GM18867 (cell line): ENCODE data around the gene HMX1.

Experiments
- ATAC-seq: cut with Tn5 transposase; IDR thresholded peaks from one replicate; pipeline ENCODE4 v1.9.1; 2021; ENCODE audit warnings: mild to moderate bottlenecking, moderate library complexity; ENCODE audit not compliant: unreplicated experiment

HMX1 gene

DNA sequence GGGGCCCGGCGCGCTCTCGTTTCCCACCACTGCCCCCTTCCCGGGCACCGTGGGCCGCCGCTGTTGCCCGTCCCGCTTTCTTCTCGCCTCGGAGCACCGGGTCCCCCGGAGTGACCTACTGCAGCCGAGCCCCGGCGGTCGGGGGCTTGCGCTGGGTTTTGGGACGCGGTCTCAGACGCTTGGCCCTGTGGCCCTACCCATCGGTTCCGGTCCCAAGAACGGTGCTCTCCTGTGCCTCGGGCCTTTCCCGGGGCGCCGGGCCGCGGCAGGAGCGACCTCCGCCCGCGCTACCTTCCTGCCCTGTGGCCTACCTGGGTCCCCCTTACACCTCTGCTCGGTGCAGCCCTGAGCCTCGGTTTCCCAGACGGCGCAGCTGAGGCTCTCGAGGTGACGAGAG lies 21.6 kb upstream of the HMX1 start:
- no peak for ATAC-seq

DNA sequence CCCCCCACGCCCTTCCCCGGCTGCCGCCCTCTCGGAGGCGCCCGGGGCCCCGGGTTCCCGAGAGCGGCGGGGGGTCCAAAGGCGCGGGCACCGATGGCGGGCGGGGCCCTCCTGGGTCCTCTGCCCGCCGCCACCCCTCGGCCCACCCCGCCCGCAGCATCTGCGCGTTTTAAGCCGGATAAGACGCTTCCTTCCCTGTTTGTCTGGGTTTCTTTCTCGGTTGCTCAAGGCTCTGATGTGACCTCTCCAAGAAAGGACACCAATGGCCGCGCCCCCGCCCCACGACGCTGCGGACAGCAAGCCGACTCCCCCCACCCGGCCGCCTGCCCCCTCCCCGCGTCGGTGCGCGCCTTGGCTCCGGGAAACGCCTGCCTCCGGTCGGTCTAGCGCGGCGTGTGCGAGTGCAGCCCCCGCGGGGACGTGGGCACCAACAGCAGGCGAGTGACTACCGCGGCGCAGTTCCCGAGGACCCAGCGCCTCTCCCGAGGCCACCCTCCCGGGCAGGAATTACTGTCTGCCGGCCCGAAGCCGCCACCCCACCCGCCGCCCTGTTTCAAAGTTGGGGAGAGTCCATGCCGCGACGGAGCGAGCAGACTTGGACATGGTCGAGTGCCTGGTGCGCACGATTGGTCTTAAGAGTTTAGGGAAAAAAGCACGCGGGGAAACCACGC lies 21.1 kb upstream of the HMX1 start:
- no peak for ATAC-seq

DNA sequence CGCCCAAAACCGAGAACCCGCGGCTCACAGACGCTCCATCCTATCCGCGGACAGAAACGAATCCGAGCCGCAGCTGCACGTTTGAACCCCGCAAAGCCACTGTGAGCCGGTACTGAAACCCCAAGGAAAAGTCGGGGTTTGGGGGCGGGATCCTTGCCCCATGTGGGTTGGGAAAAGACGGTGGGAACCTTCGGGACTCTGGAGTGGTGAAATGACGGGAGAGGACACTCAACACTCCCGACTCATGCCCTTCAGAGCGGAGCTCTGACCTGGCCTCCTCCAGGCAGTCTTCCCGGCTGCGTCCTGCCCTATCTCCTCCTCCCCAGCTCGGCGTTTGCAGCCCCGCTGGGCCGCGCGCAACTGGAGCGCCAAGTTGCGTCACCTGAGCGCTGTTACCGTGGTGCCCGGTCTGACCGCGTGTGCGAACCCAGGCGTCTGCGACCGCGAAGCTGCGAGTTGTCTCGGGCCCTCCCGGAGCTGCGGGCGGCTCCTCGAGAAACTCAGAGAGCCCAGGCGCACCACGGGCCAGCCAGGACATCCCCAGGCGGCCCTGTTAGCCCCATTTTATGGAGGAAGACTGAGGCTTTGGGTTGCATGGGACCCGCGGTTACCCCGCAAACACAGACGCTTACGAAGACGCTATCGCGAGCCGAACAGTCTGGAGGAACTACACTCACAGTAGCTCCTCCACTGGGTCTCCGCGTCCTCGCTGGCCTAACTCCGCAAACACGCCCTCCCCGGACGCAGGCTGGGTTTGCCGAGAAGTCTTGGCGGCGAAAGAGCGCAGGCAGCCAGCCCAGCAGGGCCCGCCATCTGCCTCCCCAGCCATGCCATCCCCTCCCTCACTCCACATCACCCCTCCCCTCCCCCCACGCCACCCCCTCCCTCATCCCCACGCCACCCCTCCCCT lies 20.3 kb upstream of the HMX1 start:
- ATAC-seq = no peak

DNA sequence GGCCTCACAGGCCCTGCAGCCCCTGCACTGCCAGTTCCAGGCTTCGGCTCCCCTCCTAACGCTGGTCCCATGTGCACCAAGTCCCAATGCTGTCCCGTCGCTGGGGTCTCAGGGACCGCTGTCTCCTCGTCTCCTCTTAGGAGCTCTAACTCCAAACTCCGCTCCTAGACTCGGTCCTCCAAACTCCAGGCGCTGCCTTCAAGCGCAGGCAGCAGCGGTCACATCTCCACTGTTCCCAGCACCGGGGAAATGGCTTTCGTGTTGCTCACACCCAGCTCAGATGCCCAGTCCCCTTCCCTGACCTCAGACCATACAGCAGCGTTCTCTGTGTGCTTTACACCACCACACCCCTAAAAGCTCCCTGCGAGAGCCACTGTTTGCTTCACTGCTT lies 19.6 kb upstream of the HMX1 start:
- ATAC-seq = no peak

DNA sequence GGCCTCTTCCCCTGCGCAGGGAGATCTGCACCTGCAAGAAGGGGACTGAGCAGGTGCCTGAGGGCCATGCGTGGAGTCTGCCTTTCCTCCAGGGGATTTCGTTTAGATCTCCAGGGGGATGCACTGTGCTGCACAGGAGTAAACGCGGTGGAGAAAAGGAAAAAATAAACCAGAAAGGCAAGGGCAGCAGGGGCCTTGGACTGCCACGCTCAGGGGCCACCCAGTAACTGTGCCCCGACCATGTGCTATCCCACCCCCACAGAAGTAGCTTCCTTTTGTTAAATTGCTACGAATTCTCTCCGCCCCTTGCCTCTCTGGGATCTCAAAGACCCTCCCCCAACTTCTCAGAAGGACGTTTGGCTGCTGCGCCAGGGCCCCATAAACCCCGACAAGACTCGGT lies 17.2 kb upstream of the HMX1 start:
- no peak for ATAC-seq

DNA sequence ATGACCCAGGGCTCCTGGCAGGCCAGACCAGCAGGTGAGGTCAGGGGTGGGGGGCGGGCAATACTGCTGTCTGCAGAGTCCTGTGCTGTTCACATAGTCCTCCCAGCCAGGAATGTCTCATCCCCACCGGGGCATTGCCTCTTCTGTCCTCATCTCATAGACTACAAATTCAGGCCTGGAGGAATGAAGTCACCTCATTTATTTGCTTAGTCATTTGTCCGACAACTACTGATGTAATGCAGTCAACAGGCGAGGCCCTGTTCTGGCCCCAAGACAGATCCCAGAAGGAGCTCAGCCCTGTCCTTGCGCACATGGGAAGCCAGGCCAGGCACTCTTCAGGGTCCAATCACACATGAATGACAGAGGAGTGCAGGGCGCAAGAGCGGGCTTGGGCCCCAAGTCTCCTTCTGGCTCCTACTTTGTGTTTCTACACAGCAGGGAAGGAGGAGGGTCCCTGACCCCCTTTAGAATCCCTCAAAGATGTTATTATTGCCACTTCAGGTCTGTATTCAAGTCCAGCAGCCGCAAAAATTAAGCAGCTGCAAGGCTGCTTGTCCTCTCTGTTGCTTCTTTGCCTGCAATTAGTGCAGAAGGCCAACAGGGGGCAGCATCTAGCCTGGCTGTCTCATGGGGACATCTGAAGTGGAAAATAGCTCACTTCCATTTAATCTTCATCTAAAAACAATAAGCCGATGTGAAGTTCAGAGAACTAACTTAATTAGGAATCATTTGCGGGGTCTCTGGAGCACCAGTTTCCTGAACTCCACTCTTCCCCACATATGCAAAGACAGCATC lies 15.2 kb upstream of the HMX1 start:
- ATAC-seq = no peak

DNA sequence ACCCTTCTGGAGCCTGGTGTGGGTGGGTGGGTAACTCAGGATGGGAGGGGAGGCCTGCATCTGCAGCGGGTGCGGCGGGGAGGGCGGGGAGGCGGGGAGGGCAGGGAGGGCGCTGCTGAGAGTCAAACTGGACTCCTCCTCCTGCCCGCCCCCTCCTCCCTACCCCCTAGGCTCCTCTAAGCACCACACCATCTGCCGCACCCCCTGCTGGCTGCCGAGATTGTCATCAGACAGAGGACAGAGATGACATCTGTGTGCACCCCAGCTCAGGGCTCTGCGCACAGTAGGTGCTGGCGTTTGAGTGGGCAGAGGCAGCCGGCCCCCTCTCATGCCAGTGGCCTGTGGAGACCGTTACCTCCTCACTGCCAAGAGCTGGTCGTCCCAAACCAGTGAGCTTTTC lies 10.6 kb upstream of the HMX1 start:
- no peak for ATAC-seq

DNA sequence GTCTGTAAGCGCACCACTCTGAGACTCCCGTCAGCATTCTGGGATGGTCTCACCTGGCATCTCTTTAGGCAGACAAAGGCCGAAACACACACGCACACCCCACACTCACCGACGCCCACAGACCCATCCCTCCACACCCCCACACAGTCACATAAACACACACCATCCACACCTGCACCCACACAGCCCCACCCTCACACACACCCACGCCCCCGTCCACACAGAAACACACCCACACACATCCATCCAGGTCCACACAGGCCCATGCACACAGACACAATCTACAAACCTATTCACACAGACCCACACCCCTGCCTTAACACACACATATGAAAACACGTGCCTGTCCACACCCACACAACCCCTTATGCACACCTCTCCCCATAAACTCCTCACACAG lies 9.2 kb upstream of the HMX1 start:
- ATAC-seq = no peak

DNA sequence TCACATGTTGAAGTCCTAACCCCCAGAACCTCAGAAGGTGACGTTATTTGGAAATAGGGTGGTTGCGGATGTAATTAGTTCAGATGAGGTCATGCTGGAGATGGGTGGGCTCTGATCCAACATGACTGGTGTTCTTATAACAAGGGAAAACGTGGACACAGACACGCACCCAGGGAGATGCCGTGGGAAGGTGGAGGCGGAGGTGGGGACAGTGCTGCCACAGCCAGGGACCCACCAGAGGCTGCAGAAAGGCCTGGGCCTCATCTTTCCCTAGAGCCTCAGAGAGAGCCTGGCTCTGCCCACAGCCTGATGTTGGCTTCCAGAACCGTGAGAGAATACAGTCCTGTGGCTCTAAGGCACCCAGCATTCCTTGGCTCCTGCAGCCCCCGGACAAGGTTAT lies 7.9 kb upstream of the HMX1 start:
- no peak for ATAC-seq

DNA sequence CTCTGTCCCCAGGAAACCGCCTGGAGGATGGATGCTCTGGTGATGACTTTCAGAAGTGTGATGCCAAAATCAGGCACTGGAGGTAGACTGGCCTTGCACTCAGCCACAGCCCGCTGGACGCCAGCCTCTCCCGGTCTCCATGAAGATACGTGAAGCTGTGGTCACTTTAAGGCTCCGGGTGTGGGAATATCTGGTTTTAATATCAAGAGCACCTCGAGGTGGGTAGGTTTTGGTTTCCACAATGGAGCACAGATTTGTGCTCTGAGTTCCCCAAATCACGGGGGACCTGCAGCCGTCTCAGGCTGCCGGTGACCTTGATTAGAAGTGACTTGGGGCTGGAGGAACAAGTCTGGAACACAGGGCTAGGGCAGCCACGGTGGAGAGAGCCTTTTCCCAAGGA lies 6.8 kb upstream of the HMX1 start:
- ATAC-seq = no peak

DNA sequence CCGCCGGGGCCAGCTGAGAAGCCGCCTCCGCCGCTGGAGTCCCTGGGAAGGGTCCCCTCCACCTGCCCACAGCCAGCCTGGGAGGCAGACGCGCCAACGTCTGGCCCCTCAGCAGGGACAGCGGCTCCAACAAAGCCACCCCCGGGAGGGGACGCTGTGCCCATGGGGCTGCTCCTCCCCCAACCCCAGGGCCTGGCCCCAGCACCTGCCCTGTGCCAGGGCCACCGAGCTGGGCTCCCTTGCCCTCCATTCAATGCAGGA lies 6.1 kb upstream of the HMX1 start:
- no peak for ATAC-seq

DNA sequence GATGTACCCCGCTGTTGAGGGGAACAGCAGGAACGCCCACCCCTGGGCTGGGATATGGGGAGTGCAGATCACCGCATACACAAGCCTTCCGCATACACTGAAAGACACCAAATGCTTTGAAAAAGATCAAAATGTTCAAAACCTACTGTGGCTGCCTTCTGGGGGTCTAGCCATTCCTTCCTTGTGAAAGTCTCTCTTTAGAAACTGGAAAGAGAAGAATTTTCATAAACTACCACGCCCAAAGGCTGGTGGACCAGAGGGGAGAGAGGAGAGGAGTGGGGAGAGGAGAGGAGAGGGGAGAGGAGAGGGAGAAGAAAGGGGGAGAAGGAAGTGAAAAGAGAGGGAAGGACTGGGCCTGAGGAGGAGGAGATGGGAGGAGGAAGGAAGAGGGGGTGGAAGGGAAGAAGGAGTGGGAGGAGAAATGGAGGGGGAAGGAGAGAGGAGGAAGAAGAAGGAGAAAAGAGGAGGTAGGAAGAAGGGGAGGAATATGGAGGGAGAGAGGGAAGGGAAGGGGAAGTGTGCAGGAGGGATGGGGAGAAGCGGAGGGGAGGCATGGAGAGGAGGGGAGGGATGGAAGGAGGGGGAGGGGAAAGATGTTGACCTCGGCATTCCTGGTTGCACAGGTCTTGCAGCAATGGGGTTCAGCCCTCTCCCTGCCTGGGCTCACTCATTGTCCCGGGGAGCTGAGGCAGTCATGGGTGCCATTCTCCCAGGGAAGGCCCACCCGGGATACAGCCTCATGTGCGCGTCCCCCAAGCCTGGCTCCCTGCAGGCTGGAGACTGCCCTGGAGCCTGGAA lies 5.5 kb upstream of the HMX1 start:
- no peak for ATAC-seq

DNA sequence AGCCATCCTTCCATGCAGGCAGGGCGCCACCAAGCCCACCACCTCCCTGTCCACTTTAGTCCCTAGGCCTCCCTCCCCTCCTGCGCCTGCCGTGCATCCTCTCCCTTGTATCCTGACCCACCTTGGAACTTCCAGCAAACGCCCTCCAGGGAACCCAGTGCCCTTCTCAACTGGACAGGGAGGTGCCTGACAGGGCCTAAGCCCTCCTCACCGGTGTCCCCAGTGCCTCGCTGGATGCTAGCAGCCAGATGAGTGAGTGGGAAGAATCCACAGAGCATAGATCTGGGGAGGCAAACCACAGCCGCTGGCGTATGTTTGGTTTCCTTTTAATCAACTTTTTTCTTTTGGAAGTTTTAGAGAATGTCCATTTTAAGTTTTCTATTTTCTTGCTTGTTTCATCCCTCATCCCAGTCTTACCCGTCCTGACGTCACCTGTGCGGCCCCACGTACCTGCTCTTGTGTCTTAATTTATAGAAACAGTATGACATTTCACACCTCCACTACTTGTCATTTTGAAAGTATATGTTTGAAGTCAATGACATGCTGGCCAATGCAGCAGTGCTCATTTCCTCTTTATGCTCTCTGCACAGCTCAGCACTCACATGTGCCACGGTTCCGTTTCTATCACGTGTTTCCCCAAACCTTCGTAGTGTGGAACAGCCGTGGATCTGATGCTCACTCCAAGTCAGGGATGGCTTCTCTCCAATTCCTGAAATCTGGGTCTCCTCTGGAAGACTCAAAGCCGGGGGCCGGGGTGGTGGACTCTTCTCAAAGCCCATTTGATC lies 3.4 kb upstream of the HMX1 start:
- peak; percentile 54 for ATAC-seq

DNA sequence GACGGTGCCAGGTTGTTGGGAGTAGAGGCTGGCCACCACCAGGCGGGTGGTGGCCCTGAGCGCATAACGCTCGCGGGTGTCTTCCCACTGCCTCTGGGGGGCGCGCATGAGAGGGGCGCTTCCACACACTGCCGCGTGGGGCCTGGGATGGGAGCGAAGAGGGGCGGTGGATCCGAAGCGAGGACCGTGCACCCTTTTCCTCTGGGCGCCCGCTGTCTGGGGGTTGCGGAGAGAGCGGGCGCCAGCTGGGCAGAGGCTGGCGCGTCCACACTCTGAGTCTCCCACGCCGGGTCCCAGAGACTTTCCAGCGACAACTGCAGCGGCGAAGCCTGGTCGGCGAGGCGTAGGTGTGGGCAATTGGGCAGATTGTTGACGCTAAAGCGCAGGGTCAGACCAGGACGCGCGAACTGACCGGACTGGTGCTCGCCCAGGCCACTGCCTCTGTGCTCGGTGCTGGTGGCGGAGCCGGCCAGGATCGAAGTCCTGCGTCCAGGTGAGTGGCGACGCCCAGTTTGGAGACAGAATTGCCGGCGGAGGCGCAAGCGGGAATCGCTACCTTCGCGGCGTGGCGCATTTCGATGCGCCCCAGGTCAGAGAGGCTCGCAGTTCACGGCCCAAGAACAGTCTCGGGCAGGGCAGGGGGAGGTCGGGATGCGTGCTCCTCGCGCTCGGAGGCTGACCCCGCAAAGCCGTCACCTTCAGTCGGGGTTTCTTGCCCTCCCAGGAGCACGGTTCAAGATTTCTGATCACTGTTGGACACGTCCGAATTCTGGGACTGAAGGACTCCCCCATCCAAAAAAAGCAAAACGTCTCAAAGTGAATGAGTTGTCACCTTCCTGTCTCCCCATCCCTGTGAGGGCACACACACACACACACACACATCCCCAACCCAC lies 2.6 kb upstream of the HMX1 start:
- ATAC-seq = no peak

DNA sequence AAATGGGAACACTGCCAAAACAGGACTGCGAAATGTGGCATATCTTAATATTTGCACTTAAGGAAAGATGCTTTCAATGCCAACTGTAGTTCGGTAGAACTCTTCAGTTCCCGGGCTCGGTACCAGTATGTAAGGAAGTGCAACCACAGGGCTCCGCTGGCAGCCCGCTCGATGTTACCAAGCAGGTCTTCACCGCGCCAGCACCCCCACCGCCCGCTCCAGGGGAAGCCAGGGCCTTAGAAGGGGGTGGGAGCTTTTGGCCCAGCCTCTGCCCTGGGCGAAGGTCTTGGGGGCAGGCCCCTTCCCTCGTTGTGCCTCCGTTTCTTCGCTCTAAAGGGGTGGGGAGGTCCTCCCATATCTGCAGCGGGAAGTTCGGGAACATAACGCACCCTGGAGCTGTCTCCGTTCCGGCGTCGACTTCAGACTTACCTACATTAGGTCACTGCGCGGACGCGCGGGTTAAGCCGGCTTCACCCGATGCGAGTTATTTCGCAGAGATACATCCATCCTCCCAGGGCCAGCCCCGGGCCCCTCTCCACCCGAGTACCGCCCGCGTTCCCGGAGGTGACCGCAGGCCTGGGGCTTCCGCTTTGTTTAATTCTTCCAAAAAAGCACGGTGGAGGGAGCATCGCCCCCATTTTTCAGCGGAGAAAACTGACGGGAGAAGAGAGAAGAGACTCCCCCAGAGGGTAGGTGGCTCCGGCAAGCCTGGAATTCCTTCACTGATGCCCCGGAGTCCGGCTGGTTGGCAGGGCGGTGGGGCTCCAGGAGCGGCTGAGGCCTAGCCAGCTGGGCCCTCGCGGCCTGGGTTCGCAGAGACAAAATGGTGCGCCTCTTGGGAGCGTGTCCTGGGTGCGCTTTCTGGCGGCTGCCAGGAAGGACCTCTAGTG lies 1.0 kb upstream of the HMX1 start:
- ATAC-seq = no peak

DNA sequence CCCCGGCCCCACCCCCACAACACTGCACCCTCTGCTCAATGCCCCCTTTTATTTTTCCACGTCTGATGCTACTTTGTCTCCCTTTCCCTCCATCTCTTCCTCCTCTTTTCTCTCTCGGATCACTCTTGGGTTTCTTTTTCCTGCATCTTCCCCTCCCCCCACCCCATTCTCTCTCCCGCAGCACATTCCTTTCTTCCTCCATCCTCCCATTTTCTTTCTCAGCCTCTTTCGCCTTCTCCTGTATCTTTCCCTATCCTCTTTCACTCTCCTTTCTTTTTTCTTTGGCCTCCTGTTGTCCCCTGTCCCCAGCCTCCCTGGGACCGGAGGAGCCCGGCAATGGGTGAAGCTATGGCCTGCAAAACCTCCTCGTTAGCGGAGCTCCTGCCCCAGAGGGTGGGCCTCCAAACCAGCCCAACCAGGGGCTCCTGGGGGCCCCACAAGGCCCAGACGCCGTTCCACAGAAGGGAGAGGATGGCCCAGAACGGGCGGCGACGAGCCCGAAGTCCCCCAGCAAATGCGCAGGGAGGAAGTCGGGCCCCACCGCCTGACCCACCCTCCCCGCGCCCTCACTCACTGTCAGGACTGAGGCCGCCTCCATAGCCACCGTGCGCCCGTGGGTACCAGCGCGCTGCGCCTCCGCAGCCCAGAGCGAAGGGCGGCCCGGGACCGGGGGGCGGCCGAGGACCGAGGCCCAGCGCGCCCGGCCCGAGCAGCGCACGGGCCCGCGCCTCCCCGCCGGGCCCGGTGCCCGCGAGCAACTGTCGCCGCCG lies 807 bp downstream of the HMX1 start:
- ATAC-seq = no peak

DNA sequence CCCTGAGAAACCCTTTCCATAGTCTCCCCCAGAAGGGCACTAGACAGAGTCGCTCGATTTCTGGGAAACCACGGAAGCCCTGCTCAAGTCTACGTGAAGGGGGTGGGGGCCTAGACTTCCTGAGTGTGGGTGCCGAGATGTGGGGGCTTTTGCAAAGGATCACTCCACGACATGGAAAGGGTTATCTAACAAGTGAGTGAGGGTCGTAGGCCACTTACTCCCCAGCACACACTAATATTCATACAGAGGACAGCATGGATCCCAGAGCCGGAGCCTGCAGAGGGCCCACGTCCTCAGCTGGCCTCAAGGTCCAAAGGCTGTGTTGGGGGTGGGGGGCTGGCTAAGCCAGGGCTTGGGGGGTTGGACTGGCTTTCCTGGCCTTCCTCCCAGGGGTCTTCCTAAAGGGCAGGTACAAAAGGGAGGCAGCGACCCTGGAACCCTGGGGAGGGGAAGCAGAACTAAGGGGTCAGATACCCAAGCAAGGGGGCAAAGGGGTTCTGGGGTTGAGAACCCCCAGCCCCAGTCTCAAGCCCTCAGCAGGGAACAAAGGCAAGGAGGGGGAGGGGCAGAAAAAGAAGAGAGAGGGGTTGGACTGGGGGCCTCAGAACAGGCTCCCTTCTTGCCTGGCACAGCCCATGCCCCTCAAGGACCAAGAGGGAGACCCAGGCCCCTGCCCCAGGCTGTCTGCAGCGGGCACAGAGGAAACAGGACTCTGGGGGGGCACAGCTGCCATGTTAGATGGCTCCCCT lies 1.6 kb downstream of the HMX1 start:
- ATAC-seq = no peak
